Heart right ventricle (tissue), 16 donors: ENCODE measurements around the gene UBTD1. TPM values are rescaled to one million over a fixed set of nuclear protein-coding genes. Genes with fewer than 3 reads are reported as not detected.

ENCODE experiments used
- ATAC-seq, 8 donors: fragments of 200-7000 bp; cut with Tn5 transposase; one replicate each; pipeline ENCODE4 v1.9.1; 2020; ENCODE audit warnings: mild to moderate bottlenecking in 8 of 8, moderate library complexity in 8 of 8, moderate number of reproducible peaks in 1 of 8
- DNase-seq, 2 donors: peaks; one replicate each; pipeline ENCODE4 v3.0.0-alpha.2; 2020
- H3K27ac ChIP-seq, 10 donors: fragments of 200-600 bp; sonication (generic) in 2 of 10; one replicate each; pipeline versions ENCODE4 v1.5.0 to v1.8.0; 2020 to 2022; ENCODE audit warnings: mild to moderate bottlenecking in 3 of 10
- H3K27me3 ChIP-seq, 7 donors: fragments of 200-600 bp; one replicate each; pipeline ENCODE4 v1.8.0; 2021 to 2022; ENCODE audit warnings: mild to moderate bottlenecking in 2 of 7
- H3K36me3 ChIP-seq, 9 donors: fragments of 200-600 bp; sonication (generic) in 1 of 9; one replicate each; pipeline versions ENCODE4 v1.5.0 to v1.8.0; 2020 to 2022; ENCODE audit warnings: mild to moderate bottlenecking in 2 of 9
- H3K4me1 ChIP-seq, 9 donors: fragments of 200-600 bp; sonication (generic) in 1 of 9; one replicate each; pipeline versions ENCODE4 v1.5.0 to v1.8.0; 2020 to 2022; ENCODE audit warnings: mild to moderate bottlenecking in 4 of 9
- H3K4me3 ChIP-seq, 10 donors: fragments of 200-600 bp; sonication (generic) in 2 of 10; one replicate each; pipeline versions ENCODE4 v1.5.0 to v1.8.0; 2020 to 2022; ENCODE audit warnings: mild to moderate bottlenecking in 7 of 10, moderate library complexity in 2 of 10
- H3K9me3 ChIP-seq, 11 donors: fragments of 200-600 bp in 10 of 11; sonication (generic) in 2 of 11; one replicate each; pipeline versions ENCODE4 v1.5.0 to v1.8.0; 2013 to 2022; ENCODE audit warnings: mild to moderate bottlenecking in 2 of 11, control low read depth in 1 of 11, moderate library complexity in 1 of 11
- WGBS, 2 donors: extraction: QIAGEN DNeasy Blood & Tissue Kit; methylation state at CpG; one replicate each; pipeline ENCODE4 v1.1.7; 2013; ENCODE audit warnings: inconsistent platforms in 1 of 2; 5-methylcytosine and 5-hydroxymethylcytosine counted together
- intact Hi-C, 10 donors: fragments of 100-400 bp; cut with DNase I; formaldehyde crosslinking; loops; one replicate each; pipeline versions ENCODE4 v1.11.1 to v1.14.2; 2022
- polyA plus RNA-seq, 2 donors: library from polyadenylated mRNA; stranded (reverse); fragments of 200-250 nt; gene quantifications; one replicate each; pipeline ENCODE4 v1.2.3, GENCODE V29; 2013
- total RNA-seq, 10 donors: library from RNA; stranded (reverse); fragmentation: NEBNext Ultra II Directional in 3 of 10; extraction: Animal tissue kit (Norgen Biotek cat#: 25700) in 3 of 10; gene quantifications; one replicate each; pipeline versions ENCODE4 v1.2.1 to v1.2.4, GENCODE V29; 2021 to 2023
- TF ChIP-seq, protein P1 (sequence below), 9 donors: fragments of 200-600 bp; sonication (generic) in 2 of 9; IDR thresholded peaks; one replicate each; pipeline versions ENCODE4 v1.5.0 to v1.8.0; 2021 to 2022; ENCODE audit warnings: antibody characterized with exemption in 9 of 9, mild to moderate bottlenecking in 5 of 9, moderate library complexity in 1 of 9
- donor health status: Arrhythmogenic right ventricular cardiomyopathy.
- donor health status: ischemic (EF 13 %, LVEDD 7.1; RV severe dilation, severe dysfunction).
- donor health status: healthy with polysubstance abuse.
- donor health status: DM: no; HTN: yes; CAD: no.
- donor health status: DM: no; HTN: no; CAD: no.
- donor health status: ischemic (EF 25% LVEDD 6.9; RV normal size, moderate dysfunction).
- donor health status: ischemic (EF 25% LVEDD 5.7; RV mildly dilated, moderate dysfunction).
- donor health status: healthy.
- donor health status: DM: yes; HTN: yes; CAD: no.
- donor health status: Ischemic cardiomyopathy.
- donor health status: ischemic (EF 35%, LVEDD 5.7; RV mildly dilated, moderate dysfunction).
- donor health status: nonischemic (EF 11% LVEDD 7.7; RV severe dilation, severe dysfunction).
- donor health status: DM: yes; HTN: yes; CAD: no.
- donor health status: PGD.
- donor health status: ischemic (EF 29% LVEDD 5.4; RV normal size, mild dysfunction).
- donor health status: nonischemic (EF 23%, LVEDD 6.1; RV moderate dilation, normal function).

UBTD1 gene
- total and polyA plus RNA-seq, 12 donors: 13.6 to 56.0 (median 21.3) TPM

DNA sequence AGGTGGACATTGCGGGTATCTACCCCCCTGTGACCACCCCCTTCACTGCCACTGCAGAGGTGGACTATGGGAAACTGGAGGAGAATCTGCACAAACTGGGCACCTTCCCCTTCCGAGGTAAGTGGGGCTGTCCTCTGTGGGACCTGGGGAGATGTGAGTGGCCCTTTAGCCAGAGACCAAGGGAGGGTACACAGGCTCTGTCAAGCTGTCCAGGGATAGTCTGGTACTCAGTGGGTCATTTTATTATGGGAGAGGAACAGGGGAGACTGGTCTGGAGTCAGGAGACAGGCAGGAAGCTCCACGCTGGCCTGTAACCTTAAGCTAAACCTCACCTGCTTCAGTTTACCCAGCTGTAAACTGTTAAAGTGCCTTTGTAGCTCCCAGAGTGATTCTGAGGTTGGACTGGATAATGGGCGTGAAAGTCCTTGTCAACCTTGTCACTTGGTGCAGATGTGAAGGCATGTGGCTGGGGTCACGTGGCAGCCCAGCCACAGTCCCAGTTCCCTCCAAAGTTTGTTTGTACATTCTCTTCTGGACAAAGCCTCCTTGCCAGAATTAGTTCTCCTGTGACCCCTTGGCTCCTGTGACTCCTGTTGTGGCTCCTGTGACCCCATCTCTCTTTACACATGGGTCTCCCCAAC lies 86.2 kb downstream of the UBTD1 start:
- TF ChIP-seq, protein P1, sequence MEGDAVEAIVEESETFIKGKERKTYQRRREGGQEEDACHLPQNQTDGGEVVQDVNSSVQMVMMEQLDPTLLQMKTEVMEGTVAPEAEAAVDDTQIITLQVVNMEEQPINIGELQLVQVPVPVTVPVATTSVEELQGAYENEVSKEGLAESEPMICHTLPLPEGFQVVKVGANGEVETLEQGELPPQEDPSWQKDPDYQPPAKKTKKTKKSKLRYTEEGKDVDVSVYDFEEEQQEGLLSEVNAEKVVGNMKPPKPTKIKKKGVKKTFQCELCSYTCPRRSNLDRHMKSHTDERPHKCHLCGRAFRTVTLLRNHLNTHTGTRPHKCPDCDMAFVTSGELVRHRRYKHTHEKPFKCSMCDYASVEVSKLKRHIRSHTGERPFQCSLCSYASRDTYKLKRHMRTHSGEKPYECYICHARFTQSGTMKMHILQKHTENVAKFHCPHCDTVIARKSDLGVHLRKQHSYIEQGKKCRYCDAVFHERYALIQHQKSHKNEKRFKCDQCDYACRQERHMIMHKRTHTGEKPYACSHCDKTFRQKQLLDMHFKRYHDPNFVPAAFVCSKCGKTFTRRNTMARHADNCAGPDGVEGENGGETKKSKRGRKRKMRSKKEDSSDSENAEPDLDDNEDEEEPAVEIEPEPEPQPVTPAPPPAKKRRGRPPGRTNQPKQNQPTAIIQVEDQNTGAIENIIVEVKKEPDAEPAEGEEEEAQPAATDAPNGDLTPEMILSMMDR (IDR thresholded peaks at IDR 0.05): no peak
- intact Hi-C loops: loop anchor here in 1 of 10 donors (1.0 kb wide), 1 partner anchor 24 kb away; no protein-coding TSS in a partner anchor
- Histone ChIP-seq H3K36me3 (no peaks in the 10 kb centered on the region), H3K4me3 (no peak overlapping the region), H3K27me3 (no peaks in the 10 kb centered on the region), H3K4me1 (peaks cover 0 to 36% (median 9%) of the 10 kb centered on the region in 9 donors), H3K9me3 (no peaks in the 10 kb centered on the region), H3K27ac (peak overlapping the region; percentile 38 to 91 (median 85))
- no peak for DNase-seq
- WGBS, 2 donors: 84 to 86% methylated on average over 5 of the region's 5 CpGs
- ATAC-seq: peak in 5 of 8 donors; percentile 32 to 73 (median 59)

DNA sequence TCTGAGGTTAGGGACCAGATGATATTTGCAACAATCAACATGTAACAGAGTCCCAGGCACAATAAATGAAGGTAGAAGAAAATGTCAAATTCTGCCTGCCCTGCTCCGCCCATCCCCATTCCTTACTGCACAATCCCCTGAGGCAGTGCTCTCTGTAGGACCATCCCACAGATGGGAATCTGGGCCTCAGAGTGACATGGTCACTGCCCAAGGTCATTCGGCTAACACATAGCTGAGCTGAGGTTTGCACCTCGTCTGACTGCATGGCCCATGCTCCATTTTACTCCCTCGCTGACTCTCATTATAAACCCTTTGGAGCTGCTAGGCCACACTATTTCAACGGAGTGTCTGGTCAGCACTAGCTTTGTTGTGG lies 86.7 kb downstream of the UBTD1 start:
- H3K36me3 ChIP-seq: no peaks in the 10 kb centered on the region
- H3K9me3 ChIP-seq: no peaks in the 10 kb centered on the region
- H3K27me3 ChIP-seq: no peaks in the 10 kb centered on the region
- TF ChIP-seq, protein P1 (IDR thresholded peaks at IDR 0.05): no peak
- no peak overlapping the region for H3K4me3 ChIP-seq
- WGBS, 2 donors: 92 to 96% methylated on average over 5 of the region's 5 CpGs
- ATAC-seq (no peak), DNase-seq (no peak)
- intact Hi-C loops: loop anchor here in 1 of 10 donors (1.0 kb wide), 1 partner anchor 24 kb away; no protein-coding TSS in a partner anchor
- peaks cover 0 to 36% (median 9%) of the 10 kb centered on the region in 9 donors for H3K4me1 ChIP-seq
- peak overlapping the region in 8 of 10 donors; percentile 62 to 91 (median 85) for H3K27ac ChIP-seq

DNA sequence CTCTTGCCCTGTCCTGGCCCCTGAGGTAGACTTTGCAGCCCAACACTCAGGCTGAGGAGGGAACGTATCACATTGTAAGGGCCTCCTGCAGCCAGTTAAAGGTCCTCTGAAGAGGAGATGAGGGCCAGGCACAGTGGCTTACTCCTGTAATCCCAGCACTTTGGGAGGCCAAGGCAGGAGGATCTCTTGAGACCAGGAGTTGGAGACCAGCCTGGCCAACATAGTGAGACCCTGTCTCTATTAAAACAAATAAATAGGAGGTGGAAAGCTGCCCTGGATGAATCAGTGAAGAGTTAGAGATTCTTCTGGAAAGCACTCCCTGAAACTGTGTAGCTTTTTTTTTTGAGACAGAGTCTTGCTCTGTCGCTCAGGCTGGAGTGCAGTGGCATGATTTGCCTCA lies 88.5 kb downstream of the UBTD1 start:
- intact Hi-C loops: no loop called here
- ATAC-seq (no peak), DNase-seq (no peak)
- Histone ChIP-seq H3K4me3 (no peak overlapping the region), H3K9me3 (no peaks in the 10 kb centered on the region), H3K27ac (peak overlapping the region in 5 of 10 donors; percentile 80 to 91 (median 89)), H3K4me1 (peaks cover 0 to 45% (median 9%) of the 10 kb centered on the region in 9 donors), H3K36me3 (no peaks in the 10 kb centered on the region), H3K27me3 (no peaks in the 10 kb centered on the region)
- WGBS, 2 donors: 83 to 90% methylated on average over 2 of the region's 2 CpGs
- TF ChIP-seq, protein P1 (IDR thresholded peaks at IDR 0.05): no peak

DNA sequence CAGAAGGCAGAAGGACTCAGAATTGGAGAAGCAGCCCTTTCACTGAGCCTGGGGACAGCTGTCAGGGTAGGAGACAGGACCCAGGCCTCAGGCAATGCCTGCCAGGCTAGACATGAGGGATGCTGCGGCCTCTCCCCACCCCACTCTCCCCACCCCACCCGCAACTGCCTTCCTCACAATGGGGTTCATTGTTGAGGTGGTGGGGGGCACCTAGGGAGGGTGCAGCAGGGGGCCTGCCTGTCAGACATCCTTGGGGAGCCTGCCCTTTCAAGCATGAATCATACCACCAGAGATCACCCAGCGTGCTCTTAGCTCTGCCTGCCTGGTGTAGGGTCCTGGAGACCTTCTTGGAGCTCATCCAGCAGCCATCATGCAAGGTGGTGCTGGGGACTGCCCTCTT lies 90.8 kb downstream of the UBTD1 start, which contains the start of gene C10orf62:
C10orf62 (plus strand) TSS at position 243 of the 400 bp plus-strand sequence. CDS start 177 bp downstream, outside the sequence.
- 62 to 78% methylated on average over 3 of the region's 3 CpGs for WGBS, 2 donors
- no peak for ATAC-seq
- peak within 1 kb of the TSS in 3 of 10 donors; percentile 12 to 25 (median 25) for H3K27ac ChIP-seq

More for the DNA sequence above, 90.8 kb downstream of the UBTD1 start, which contains the start of gene C10orf62:
- no peak for DNase-seq
- H3K27me3 ChIP-seq: no peaks in the 10 kb centered on the region
- H3K36me3 ChIP-seq: no peaks in the 10 kb centered on the region
- TF ChIP-seq, protein P1 (IDR thresholded peaks at IDR 0.05): no peak
- H3K4me3 ChIP-seq: no peak within 1 kb of the TSS
- H3K9me3 ChIP-seq: no peaks in the 10 kb centered on the region
- H3K4me1 ChIP-seq: peaks cover 0 to 40% (median 10%) of the 10 kb centered on the region in 9 donors
- intact Hi-C loops: no loop called here
